ENCODE data around the gene SFXN2.
"Not testable (repeated sequence)": the region's sequence is repeated elsewhere in the genome, so short reads cannot be mapped to it uniquely, and the experiment has no call there.

Gene SFXN2

GRCh38 chr10:102720775-102721301, 6.4 kb downstream of the SFXN2 start:
- no peak for DNase-seq (ENCODE audit: low read depth)

- no peak for DNase-seq (ENCODE audit: low read depth)
These were observed 7.5 kb downstream of the SFXN2 start for GRCh38 chr10:102721954-102722353.

- DNase-seq (ENCODE audit: low read depth): no peak
These were observed 9.6 kb downstream of the SFXN2 start for GRCh38 chr10:102723989-102724388.

GRCh38 chr10:102726274-102726673, 11.8 kb downstream of the SFXN2 start:
- DNase-seq (ENCODE audit: low read depth): no peak

GRCh38 chr10:102727037-102727818, 12.8 kb downstream of the SFXN2 start:
- no peak for DNase-seq (ENCODE audit: low read depth)

- DNase-seq (ENCODE audit: low read depth): peak; percentile 59
These were observed 14.9 kb downstream of the SFXN2 start for GRCh38 chr10:102729029-102730026.

GRCh38 chr10:102731222-102731800, 16.9 kb downstream of the SFXN2 start:
- DNase-seq (ENCODE audit: low read depth): no peak

GRCh38 chr10:102732661-102733060, 18.2 kb downstream of the SFXN2 start:
- no peak for DNase-seq (ENCODE audit: low read depth)

GRCh38 chr10:102735065-102735562, 20.7 kb downstream of the SFXN2 start:
- DNase-seq (ENCODE audit: low read depth): no peak

GRCh38 chr10:102738692-102739121, 24.3 kb downstream of the SFXN2 start:
- DNase-seq (ENCODE audit: low read depth): no peak

- DNase-seq (ENCODE audit: low read depth): no peak
These were observed 25.8 kb downstream of the SFXN2 start for GRCh38 chr10:102740229-102740628.

GRCh38 chr10:102741726-102742237, 27.3 kb downstream of the SFXN2 start:
- DNase-seq (ENCODE audit: low read depth): no peak

GRCh38 chr10:102742313-102742712, 27.9 kb downstream of the SFXN2 start:
- not testable (repeated sequence) for DNase-seq (ENCODE audit: low read depth)

GRCh38 chr10:102743078-102743587, 28.7 kb downstream of the SFXN2 start:
- no peak for DNase-seq (ENCODE audit: low read depth)

- DNase-seq (ENCODE audit: low read depth): peak; percentile 99
These were observed 29.3 kb downstream of the SFXN2 start, which contains the start of gene WBP1L for GRCh38 chr10:102743588-102744373. Gene WBP1L, plus strand, starts transcription at chr10:102743948. Its CDS starts 106 bp downstream, at chr10:102744054.

GRCh38 chr10:102744374-102745051, 30.1 kb downstream of the SFXN2 start:
- DNase-seq (ENCODE audit: low read depth): no peak

GRCh38 chr10:102745157-102745556, 30.7 kb downstream of the SFXN2 start:
- no peak for DNase-seq (ENCODE audit: low read depth)

GRCh38 chr10:102752266-102752930, 38.0 kb downstream of the SFXN2 start:
- DNase-seq (ENCODE audit: low read depth): no peak

- DNase-seq (ENCODE audit: low read depth): peak; percentile 65
These were observed 38.7 kb downstream of the SFXN2 start for GRCh38 chr10:102752934-102753664.

All from fibroblast of the conjunctiva (primary cell).